ENCODE results near the gene SH3RF1. TPM values are rescaled to one million over a fixed set of nuclear protein-coding genes. Genes with fewer than 3 reads are reported as not detected.

SH3RF1 gene
- total and polyA plus RNA-seq, 4 donors = 5.3 to 33.1 (median 16.3) TPM

DNA sequence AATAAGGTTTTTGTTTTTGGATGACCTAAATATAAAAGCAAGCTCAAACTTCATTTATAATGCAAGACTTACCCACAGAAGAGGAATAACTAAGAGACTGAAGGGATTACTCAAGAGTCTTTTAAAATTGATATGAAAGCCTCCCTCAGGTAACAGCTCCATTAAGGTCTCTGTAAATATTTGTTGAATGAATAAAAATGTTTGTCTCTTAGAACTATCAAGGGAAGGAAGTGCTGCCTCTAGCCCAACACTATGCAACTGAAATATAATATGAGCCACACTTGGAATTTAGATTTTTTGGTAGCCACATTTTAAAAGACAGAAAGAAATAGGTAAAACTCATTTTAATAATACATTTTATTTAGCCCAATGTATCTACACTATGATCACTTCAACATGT lies 127.8 kb downstream of the SH3RF1 start:
- Histone ChIP-seq H3K4me3 (no peak overlapping the region), H3K27ac (ENCODE audit: low read depth in 1 of 2, low read length in 1 of 2) (no peak overlapping the region), H3K27me3 (ENCODE audit: control insufficient read depth in 3 of 3, insufficient read depth in 3 of 3, low read length in 2 of 3) (no peaks in the 10 kb centered on the region), H3K36me3 (ENCODE audit: control insufficient read depth in 4 of 4, insufficient read depth in 4 of 4, low read length in 4 of 4) (peaks cover 0 to 13% (median 1%) of the 10 kb centered on the region in 4 donors), H3K9me3 (ENCODE audit: control insufficient read depth in 4 of 4, insufficient read depth in 3 of 4, low read length in 3 of 4) (peaks cover 0 to 2% (median 0%) of the 10 kb centered on the region in 4 donors), H3K4me1 (ENCODE audit: control insufficient read depth in 5 of 5, insufficient read depth in 5 of 5, low read length in 5 of 5) (peaks cover 0 to 4% (median 0%) of the 10 kb centered on the region in 5 donors), H3K9ac (ENCODE audit: insufficient read depth in 1 of 2, low read length in 2 of 2) (no peak overlapping the region)
- DNase-seq = no peak
- TF ChIP-seq, protein P1, sequence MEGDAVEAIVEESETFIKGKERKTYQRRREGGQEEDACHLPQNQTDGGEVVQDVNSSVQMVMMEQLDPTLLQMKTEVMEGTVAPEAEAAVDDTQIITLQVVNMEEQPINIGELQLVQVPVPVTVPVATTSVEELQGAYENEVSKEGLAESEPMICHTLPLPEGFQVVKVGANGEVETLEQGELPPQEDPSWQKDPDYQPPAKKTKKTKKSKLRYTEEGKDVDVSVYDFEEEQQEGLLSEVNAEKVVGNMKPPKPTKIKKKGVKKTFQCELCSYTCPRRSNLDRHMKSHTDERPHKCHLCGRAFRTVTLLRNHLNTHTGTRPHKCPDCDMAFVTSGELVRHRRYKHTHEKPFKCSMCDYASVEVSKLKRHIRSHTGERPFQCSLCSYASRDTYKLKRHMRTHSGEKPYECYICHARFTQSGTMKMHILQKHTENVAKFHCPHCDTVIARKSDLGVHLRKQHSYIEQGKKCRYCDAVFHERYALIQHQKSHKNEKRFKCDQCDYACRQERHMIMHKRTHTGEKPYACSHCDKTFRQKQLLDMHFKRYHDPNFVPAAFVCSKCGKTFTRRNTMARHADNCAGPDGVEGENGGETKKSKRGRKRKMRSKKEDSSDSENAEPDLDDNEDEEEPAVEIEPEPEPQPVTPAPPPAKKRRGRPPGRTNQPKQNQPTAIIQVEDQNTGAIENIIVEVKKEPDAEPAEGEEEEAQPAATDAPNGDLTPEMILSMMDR (IDR thresholded peaks at IDR 0.05; ENCODE audit: control extremely low read depth, extremely low read depth) = no peak
- no peak for ATAC-seq (ENCODE audit: insufficient read depth, low FRiP score)

DNA sequence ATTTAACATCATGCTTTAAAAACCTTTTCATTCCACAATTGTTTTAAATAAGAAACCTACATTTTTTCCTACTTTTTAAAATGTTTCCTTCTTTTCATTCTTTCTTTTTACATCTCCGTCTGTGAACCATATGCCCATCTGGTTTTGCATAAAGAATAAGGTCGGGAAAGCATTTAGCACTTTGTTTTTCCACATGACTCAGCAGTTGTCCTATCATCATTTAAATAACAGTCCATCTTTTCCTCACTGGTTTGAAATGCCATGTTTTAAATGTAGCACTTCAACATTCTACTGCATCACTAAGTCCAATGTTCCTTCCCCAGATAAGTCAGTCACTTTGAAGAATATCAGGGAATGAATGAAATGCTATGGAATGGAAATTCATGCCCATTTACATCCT lies 128.4 kb downstream of the SH3RF1 start:
- Histone ChIP-seq H3K27me3 (ENCODE audit: control insufficient read depth in 3 of 3, insufficient read depth in 3 of 3, low read length in 2 of 3) (no peaks in the 10 kb centered on the region), H3K4me1 (ENCODE audit: control insufficient read depth in 5 of 5, insufficient read depth in 5 of 5, low read length in 5 of 5) (peaks cover 0 to 6% (median 0%) of the 10 kb centered on the region in 5 donors), H3K27ac (ENCODE audit: low read depth in 1 of 2, low read length in 1 of 2) (no peak overlapping the region), H3K9me3 (ENCODE audit: control insufficient read depth in 4 of 4, insufficient read depth in 3 of 4, low read length in 3 of 4) (peaks cover 0 to 2% (median 0%) of the 10 kb centered on the region in 4 donors), H3K4me3 (no peak overlapping the region), H3K36me3 (ENCODE audit: control insufficient read depth in 4 of 4, insufficient read depth in 4 of 4, low read length in 4 of 4) (peaks cover 0 to 13% (median 1%) of the 10 kb centered on the region in 4 donors), H3K9ac (ENCODE audit: insufficient read depth in 1 of 2, low read length in 2 of 2) (no peak overlapping the region)
- TF ChIP-seq, protein P1 (IDR thresholded peaks at IDR 0.05; ENCODE audit: control extremely low read depth, extremely low read depth) = no peak
- 84 to 96% methylated on average over 2 of the region's 2 CpGs for WGBS, 2 donors
- ATAC-seq (ENCODE audit: insufficient read depth, low FRiP score) = no peak
- no peak for DNase-seq

- TF ChIP-seq, protein P1 (IDR thresholded peaks at IDR 0.05; ENCODE audit: control extremely low read depth, extremely low read depth) = no peak
- WGBS, 2 donors = 97 to 98% methylated on average over 4 of the region's 4 CpGs
- ATAC-seq (ENCODE audit: insufficient read depth, low FRiP score) = no peak
- Histone ChIP-seq H3K9ac (ENCODE audit: insufficient read depth in 1 of 2, low read length in 2 of 2) (no peak overlapping the region), H3K27ac (ENCODE audit: low read depth in 1 of 2, low read length in 1 of 2) (no peak overlapping the region), H3K4me3 (no peak overlapping the region), H3K9me3 (ENCODE audit: control insufficient read depth in 4 of 4, insufficient read depth in 3 of 4, low read length in 3 of 4) (peaks cover 0 to 2% (median 0%) of the 10 kb centered on the region in 4 donors), H3K27me3 (ENCODE audit: control insufficient read depth in 3 of 3, insufficient read depth in 3 of 3, low read length in 2 of 3) (no peaks in the 10 kb centered on the region), H3K36me3 (ENCODE audit: control insufficient read depth in 4 of 4, insufficient read depth in 4 of 4, low read length in 4 of 4) (peaks cover 0 to 23% (median 7%) of the 10 kb centered on the region in 4 donors), H3K4me1 (ENCODE audit: control insufficient read depth in 5 of 5, insufficient read depth in 5 of 5, low read length in 5 of 5) (peaks cover 0 to 11% (median 1%) of the 10 kb centered on the region in 5 donors)
- DNase-seq = no peak
Observed at GRCh38 chr4:169139021-169139420, 131.7 kb downstream of the SH3RF1 start.

- peaks cover 0 to 20% (median 7%) of the 10 kb centered on the region in 4 donors for H3K36me3 ChIP-seq (ENCODE audit: control insufficient read depth in 4 of 4, insufficient read depth in 4 of 4, low read length in 4 of 4)
- peaks cover 0 to 15% (median 1%) of the 10 kb centered on the region in 5 donors for H3K4me1 ChIP-seq (ENCODE audit: control insufficient read depth in 5 of 5, insufficient read depth in 5 of 5, low read length in 5 of 5)
- H3K9ac ChIP-seq (ENCODE audit: insufficient read depth in 1 of 2, low read length in 2 of 2) = no peak overlapping the region
- H3K9me3 ChIP-seq (ENCODE audit: control insufficient read depth in 4 of 4, insufficient read depth in 3 of 4, low read length in 3 of 4) = no peaks in the 10 kb centered on the region
- H3K27me3 ChIP-seq (ENCODE audit: control insufficient read depth in 3 of 3, insufficient read depth in 3 of 3, low read length in 2 of 3) = no peaks in the 10 kb centered on the region
- DNase-seq = no peak
- no peak for ATAC-seq (ENCODE audit: insufficient read depth, low FRiP score)
- 75 to 87% methylated on average over 2 of the region's 2 CpGs for WGBS, 2 donors
- TF ChIP-seq, protein P1 (IDR thresholded peaks at IDR 0.05; ENCODE audit: control extremely low read depth, extremely low read depth) = no peak
- H3K27ac ChIP-seq (ENCODE audit: low read depth in 1 of 2, low read length in 1 of 2) = no peak overlapping the region
- no peak overlapping the region for H3K4me3 ChIP-seq
Observed at GRCh38 chr4:169137558-169137920, 133.2 kb downstream of the SH3RF1 start.

All from lung (tissue), 12 donors.